ENCODE measurements around the gene TICRR. TPM values are rescaled to one million over a fixed set of nuclear protein-coding genes. Genes with fewer than 3 reads are reported as not detected.
A peak's percentile ranks its signal among the peaks of the same experiment; 100 is the strongest.

TICRR gene
- total and polyA plus RNA-seq, 2 of the 8 experiments (the other 6 are each of a cell fraction or from before 2014, with no cell fraction given) = 13.1 to 34.8 TPM

- H3K4me2 ChIP-seq (ENCODE audit: insufficient read depth in 1 of 2, low read depth in 2 of 2, low read length in 2 of 2) = peak overlapping the region; percentile 74 to 76
- peak overlapping the region; percentile 21 to 61 (median 40); a peak in 5 of 8 replicates for H3K4me3 ChIP-seq (ENCODE audit: extremely low read depth in 1 of 4, insufficient read depth in 2 of 4, low read depth in 3 of 4, low read length in 4 of 4)
- POLR2A ChIA-PET (ENCODE audit: partially characterized antibody) = interaction anchor here (1.1 kb wide), 1 partner anchor 18 kb away, joined by 3 read pairs; no protein-coding TSS in a partner anchor
- H3K14ac ChIP-seq (ENCODE audit: insufficient read length) = no peak overlapping the region
- H3K23ac ChIP-seq (ENCODE audit: insufficient read length) = no peak overlapping the region
- no peak overlapping the region for H2BK20ac ChIP-seq (ENCODE audit: low read length)
- H3K56ac ChIP-seq (replicated peaks; ENCODE audit: insufficient read length, low read depth, low read length) = no peak overlapping the region
- H3K79me1 ChIP-seq (ENCODE audit: low read depth, low read length) = no peaks in the 10 kb centered on the region
- WGBS, 2 experiments (ENCODE audit: extremely low coverage in 1 of 2, insufficient coverage in 1 of 2, insufficient read length in 1 of 2, insufficient replicate concordance in 2 of 2, low coverage in 1 of 2, low lambda C conversion rate in 2 of 2, missing lambda C conversion rate in 1 of 2) = 74% methylated on average over 8 of the region's 8 CpGs; no CpG with 5 or more reads in 1 of the 2 experiments
- no peak overlapping the region for H2BK5ac ChIP-seq (ENCODE audit: low read depth, low read length)
- no peaks in the 10 kb centered on the region for H4K20me1 ChIP-seq (replicated peaks in 1 of 2; ENCODE audit: control insufficient read depth in 1 of 2, insufficient read depth in 2 of 2, low read length in 2 of 2)
- DNase-seq (ENCODE audit: low read depth in 1 of 2, low spot score in 2 of 2) = no peak
- H3K9ac ChIP-seq (replicated peaks in 1 of 4; ENCODE audit: extremely low read depth in 1 of 4, low read depth in 3 of 4, low read length in 3 of 4) = no peak overlapping the region; a peak in 1 of 7 replicates
- H4K91ac ChIP-seq (replicated peaks; ENCODE audit: insufficient read length, low read length) = no peak overlapping the region
- no peak overlapping the region for H3K27ac ChIP-seq (ENCODE audit: low read depth, low read length)
- H2AFZ ChIP-seq (ENCODE audit: low read length) = peak overlapping the region; percentile 91
- H2BK120ac ChIP-seq (replicated peaks; ENCODE audit: low read depth, low read length) = no peak overlapping the region
- no peak overlapping the region for H2AK5ac ChIP-seq (ENCODE audit: low read depth, low read length)
- H3K27me3 ChIP-seq (replicated peaks in 1 of 4; ENCODE audit: control insufficient read depth in 3 of 4, extremely low read depth in 1 of 4, insufficient read depth in 3 of 4, low read length in 3 of 4) = peaks cover 0 to 20% (median 12%) of the 10 kb centered on the region in 4 experiments; a peak in 5 of 7 replicates
- no peak overlapping the region for H3K4ac ChIP-seq (replicated peaks; ENCODE audit: insufficient read length, low read depth, low read length)
- no peaks in the 10 kb centered on the region for H3K36me3 ChIP-seq (ENCODE audit: control insufficient read depth in 2 of 4, insufficient read depth in 4 of 4, low read length in 3 of 4)
- FAIRE-seq = no peak
- H4K5ac ChIP-seq (ENCODE audit: insufficient read length, low read depth, low read length) = no peak overlapping the region
- H4K8ac ChIP-seq (ENCODE audit: extremely low read depth, insufficient read depth, low read length) = no peak overlapping the region
- H3K23me2 ChIP-seq (ENCODE audit: low read depth, low read length) = no peaks in the 10 kb centered on the region; the same call in 1 of the 2 replicates
- CTCF ChIA-PET (ENCODE audit: partially characterized antibody) = interaction anchor here (2.4 kb wide), 1 partner anchor 12 kb away, joined by 6 read pairs; no protein-coding TSS in a partner anchor
- peaks cover 0 to 11% (median 7%) of the 10 kb centered on the region in 4 experiments; a peak in 6 of 7 replicates for H3K4me1 ChIP-seq (replicated peaks in 1 of 4; ENCODE audit: control insufficient read depth in 3 of 4, insufficient read depth in 4 of 4, low read length in 3 of 4)
- H3K9me3 ChIP-seq (ENCODE audit: insufficient read depth in 2 of 2, low read depth in 1 of 2, low read length in 1 of 2) = no peaks in the 10 kb centered on the region
- H2BK12ac ChIP-seq (ENCODE audit: low read depth, low read length) = no peak overlapping the region
- H3K18ac ChIP-seq (ENCODE audit: extremely low read depth, low read length) = peak overlapping the region; percentile 71; the same call in 1 of the 2 replicates
- 0 out of 2 replicates have a peak overlapping the region, but pooled peaks have one; percentile 72 for H2BK15ac ChIP-seq (ENCODE audit: low read length)
- H3K79me2 ChIP-seq (ENCODE audit: control insufficient read depth in 1 of 2, insufficient read depth in 2 of 2, low read length in 2 of 2) = no peaks in the 10 kb centered on the region
- no peak for TF ChIP-seq CTCF (IDR thresholded peaks at IDR 0.05; ENCODE audit: control extremely low read depth in 1 of 3, insufficient read depth in 1 of 3, low read depth in 1 of 3, low read length in 3 of 3)
- no peak for TF ChIP-seq EZH2 (IDR thresholded peaks at IDR 0.05; ENCODE audit: low read depth, low read length, severe bottlenecking)
- no peak for TF ChIP-seq YY1 (IDR thresholded peaks at IDR 0.05; ENCODE audit: low read depth, low read length)
- TF ChIP-seq FOSL1 (IDR thresholded peaks at IDR 0.05; ENCODE audit: insufficient read depth, low read depth, low read length) = no peak
- TF ChIP-seq TAF1 (IDR thresholded peaks at IDR 0.05; ENCODE audit: low read depth, low read length) = no peak
- TF ChIP-seq MAFK (IDR thresholded peaks at IDR 0.05; ENCODE audit: low read depth, low read length) = no peak
- TF ChIP-seq CBX5 (IDR thresholded peaks at IDR 0.05; ENCODE audit: low read depth, low read length) = no peak
- no peak for TF ChIP-seq CHD2 (IDR thresholded peaks at IDR 0.05; ENCODE audit: low read length)
- no peak for TF ChIP-seq JUN (IDR thresholded peaks at IDR 0.05; ENCODE audit: low read depth, low read length)
- no peak for TF ChIP-seq CBX8 (IDR thresholded peaks at IDR 0.05; ENCODE audit: borderline replicate concordance, low read depth, low read length)
These were observed 91.1 kb downstream of the TICRR start for GRCh38 chr15:89666184-89666857.
